ENCODE data around the gene FXYD7.

FXYD7 gene

GRCh38 chr19:35105411-35106290, 37.4 kb upstream of the FXYD7 start:
- TF ChIP-seq CTCF (IDR thresholded peaks at IDR 0.05; ENCODE audit: control extremely low read depth, extremely low read depth, low read depth, missing control alignments) = no peak
- DNase-seq (ENCODE audit: extremely low spot score) = no peak
- ChIA-PET CTCF (no interaction called here), POLR2A (no interaction called here)

GRCh38 chr19:35106291-35106583, 36.8 kb upstream of the FXYD7 start:
- TF ChIP-seq CTCF (IDR thresholded peaks at IDR 0.05; ENCODE audit: control extremely low read depth, extremely low read depth, low read depth, missing control alignments) = no peak
- ChIA-PET CTCF (no interaction called here), POLR2A (no interaction called here)

GRCh38 chr19:35106898-35107541, 36.0 kb upstream of the FXYD7 start:
- CTCF ChIA-PET = interaction anchor here (1.0 kb wide), 1 partner anchor 9 kb away, joined by 3 read pairs; no protein-coding TSS in a partner anchor
- DNase-seq (ENCODE audit: extremely low spot score) = no peak
- POLR2A ChIA-PET = no interaction called here
- no peak for TF ChIP-seq CTCF (IDR thresholded peaks at IDR 0.05; ENCODE audit: control extremely low read depth, extremely low read depth, low read depth, missing control alignments)

More at GRCh38 chr19:35106291-35106583, 36.8 kb upstream of the FXYD7 start:
- DNase-seq (ENCODE audit: extremely low spot score) = no peak

- POLR2A ChIA-PET = no interaction called here
Measured at GRCh38 chr19:35107545-35107944, 35.5 kb upstream of the FXYD7 start.

GRCh38 chr19:35108730-35109129, 34.3 kb upstream of the FXYD7 start:
- DNase-seq (ENCODE audit: extremely low spot score) = no peak
- no peak for TF ChIP-seq CTCF (IDR thresholded peaks at IDR 0.05; ENCODE audit: control extremely low read depth, extremely low read depth, low read depth, missing control alignments)
- ChIA-PET POLR2A (no interaction called here), CTCF (no interaction called here)

More at GRCh38 chr19:35107545-35107944, 35.5 kb upstream of the FXYD7 start:
- CTCF ChIA-PET = interaction anchor here (1.0 kb wide), 1 partner anchor 9 kb away, joined by 3 read pairs; no protein-coding TSS in a partner anchor
- TF ChIP-seq CTCF (IDR thresholded peaks at IDR 0.05; ENCODE audit: control extremely low read depth, extremely low read depth, low read depth, missing control alignments) = no peak
- no peak for DNase-seq (ENCODE audit: extremely low spot score)

- POLR2A ChIA-PET = no interaction called here
- no peak for DNase-seq (ENCODE audit: extremely low spot score)
- TF ChIP-seq CTCF (IDR thresholded peaks at IDR 0.05; ENCODE audit: control extremely low read depth, extremely low read depth, low read depth, missing control alignments) = no peak
- CTCF ChIA-PET = interaction anchor here (1.3 kb wide), 1 partner anchor 10 kb away, joined by 3 read pairs; no protein-coding TSS in a partner anchor
Measured at GRCh38 chr19:35109395-35110112, 33.5 kb upstream of the FXYD7 start.

Data from GM10248 (cell line).